GM18870 (cell line): Measurements from ENCODE around the gene IGF2R.
"Not testable (repeated sequence)": the region's sequence is repeated elsewhere in the genome, so short reads cannot be mapped to it uniquely, and the experiment has no call there.

ENCODE experiments used
- ATAC-seq: cut with Tn5 transposase; IDR thresholded peaks from one replicate; pipeline ENCODE4 v1.9.1; 2021; ENCODE audit warnings: moderate library complexity; ENCODE audit not compliant: unreplicated experiment

IGF2R gene

GRCh38 chr6:159968295-159969203 lies at the start of gene IGF2R:
Gene IGF2R, plus strand, starts transcription at chr6:159969082. Its CDS starts 165 bp downstream, at chr6:159969247.
- peak; percentile 58 for ATAC-seq

- ATAC-seq = no peak
Observed at GRCh38 chr6:159919800-159920199, 49.1 kb upstream of the IGF2R start.

GRCh38 chr6:159924150-159924549 lies 44.7 kb upstream of the IGF2R start:
- ATAC-seq = not testable (repeated sequence)

- no peak for ATAC-seq
Observed at GRCh38 chr6:159926542-159927203, 42.2 kb upstream of the IGF2R start.

- ATAC-seq = peak; percentile 44
Observed at GRCh38 chr6:159929819-159930218, 39.1 kb upstream of the IGF2R start.

GRCh38 chr6:159931112-159931511 lies 37.8 kb upstream of the IGF2R start:
- peak; percentile 95 for ATAC-seq

GRCh38 chr6:159931846-159932245 lies 37.0 kb upstream of the IGF2R start:
- ATAC-seq = no peak

- no peak for ATAC-seq
Observed at GRCh38 chr6:159933077-159933476, 35.8 kb upstream of the IGF2R start.

GRCh38 chr6:159934181-159934580 lies 34.7 kb upstream of the IGF2R start:
- ATAC-seq = no peak

- no peak for ATAC-seq
Observed at GRCh38 chr6:159935065-159935464, 33.8 kb upstream of the IGF2R start.

GRCh38 chr6:159935633-159936032 lies 33.2 kb upstream of the IGF2R start:
- ATAC-seq = no peak

GRCh38 chr6:159939591-159940016 lies 29.3 kb upstream of the IGF2R start:
- ATAC-seq = no peak

GRCh38 chr6:159941286-159942113 lies 27.4 kb upstream of the IGF2R start:
- ATAC-seq = peak; percentile 91

GRCh38 chr6:159943101-159943632 lies 25.7 kb upstream of the IGF2R start:
- no peak for ATAC-seq

GRCh38 chr6:159943968-159944598 lies 24.8 kb upstream of the IGF2R start:
- no peak for ATAC-seq

- no peak for ATAC-seq
Observed at GRCh38 chr6:159945801-159946392, 23.0 kb upstream of the IGF2R start.

- ATAC-seq = no peak
Observed at GRCh38 chr6:159946912-159947311, 22.0 kb upstream of the IGF2R start.

- ATAC-seq = no peak
Observed at GRCh38 chr6:159948199-159948598, 20.7 kb upstream of the IGF2R start.

GRCh38 chr6:159951772-159952171 lies 17.1 kb upstream of the IGF2R start:
- ATAC-seq = no peak
